ENCODE data around the gene GPA33. TPM values are rescaled to one million over a fixed set of nuclear protein-coding genes. Genes with fewer than 3 reads are reported as not detected.

Gene GPA33
- polyA plus RNA-seq, 1 of the 3 experiments (the other 2 are of a cell fraction) = not detected

DNA sequence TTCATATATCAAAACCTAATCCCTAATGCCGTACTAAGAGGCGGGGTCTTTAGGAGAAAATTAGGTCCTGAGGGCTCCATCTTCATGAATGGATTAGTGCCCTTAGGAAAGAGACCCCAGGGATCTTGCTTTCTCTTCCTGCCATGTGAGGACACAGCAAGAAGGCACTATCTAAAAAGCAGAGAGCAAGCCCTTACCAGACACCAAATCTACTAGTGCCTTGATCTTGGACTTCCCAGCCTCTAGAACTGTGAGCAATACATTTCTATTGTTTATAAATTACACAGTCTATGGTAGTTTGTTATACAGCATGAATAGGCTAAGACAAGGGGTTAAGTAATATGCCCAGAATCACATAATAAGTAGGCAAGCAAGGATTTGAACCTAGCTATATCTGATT lies 46.6 kb upstream of the GPA33 start:
- H3K9me2 ChIP-seq = no peaks in the 10 kb centered on the region
- no peaks in the 10 kb centered on the region for H3F3A ChIP-seq (replicated peaks; ENCODE audit: insufficient read depth)
- H3K9ac ChIP-seq = no peak overlapping the region
- no peaks in the 10 kb centered on the region for H3K9me3 ChIP-seq
- no peak overlapping the region for H3K4me2 ChIP-seq
- no peak overlapping the region for H3K4me3 ChIP-seq (ENCODE audit: low read depth in 2 of 2, low read length in 1 of 2)
- H3K4me1 ChIP-seq (ENCODE audit: control insufficient read depth in 1 of 2, insufficient read depth in 2 of 2, low read depth in 1 of 2, low read length in 1 of 2) = peaks cover 0 to 5% of the 10 kb centered on the region in 2 experiments; a peak in 1 of 4 replicates
- no peaks in the 10 kb centered on the region for H3K79me2 ChIP-seq (ENCODE audit: insufficient read depth)
- POLR2A ChIA-PET = no interaction called here
- WGBS (ENCODE audit: low lambda C conversion rate) = 71% methylated on average over 2 of the region's 2 CpGs
- DNase-seq = no peak
- H3K36me3 ChIP-seq (replicated peaks in 1 of 2; ENCODE audit: control insufficient read depth in 1 of 2, insufficient read depth in 2 of 2, low read length in 1 of 2) = no peaks in the 10 kb centered on the region
- H3K27ac ChIP-seq (ENCODE audit: low read depth in 2 of 2, low read length in 1 of 2) = no peak overlapping the region
- H3K27me3 ChIP-seq (ENCODE audit: insufficient read depth) = no peaks in the 10 kb centered on the region; the same call in 1 of the 2 replicates
- no peak for TF ChIP-seq RXRA (IDR thresholded peaks at IDR 0.05; ENCODE audit: borderline replicate concordance, low read depth)
- TF ChIP-seq FOXJ3 (CRISPR knock-in tag; IDR thresholded peaks at IDR 0.05) = no peak
- no peak for TF ChIP-seq TEAD4 (IDR thresholded peaks at IDR 0.05; ENCODE audit: borderline replicate concordance, insufficient read depth)
- TF ChIP-seq NRF1 (IDR thresholded peaks at IDR 0.05; ENCODE audit: low read depth, low read length) = no peak
- no peak for TF ChIP-seq NFIC (IDR thresholded peaks at IDR 0.05; ENCODE audit: borderline replicate concordance)
- no peak for TF ChIP-seq RAD21 (IDR thresholded peaks at IDR 0.05; ENCODE audit: low read length)
- no peak for TF ChIP-seq ELF1 (IDR thresholded peaks at IDR 0.05)
- TF ChIP-seq GATA2 (CRISPR knock-in tag; IDR thresholded peaks at IDR 0.05) = no peak
- no peak for TF ChIP-seq PBX3 (IDR thresholded peaks at IDR 0.05)
- TF ChIP-seq SIN3A (IDR thresholded peaks at IDR 0.05; ENCODE audit: borderline replicate concordance, low read depth, low read length) = no peak
- TF ChIP-seq IRF3 (IDR thresholded peaks at IDR 0.05; ENCODE audit: low read depth, low read length) = no peak
- no peak for TF ChIP-seq FOXM1 (IDR thresholded peaks at IDR 0.05; ENCODE audit: low read depth)
- TF ChIP-seq CTCF (IDR thresholded peaks at IDR 0.05) = no peak
- no peak for TF ChIP-seq EZH2phosphoT487 (IDR thresholded peaks at IDR 0.05; ENCODE audit: borderline replicate concordance, low read depth)
- no peak for TF ChIP-seq RCOR1 (IDR thresholded peaks at IDR 0.05; ENCODE audit: low read length)
- TF ChIP-seq ZBTB33 (IDR thresholded peaks at IDR 0.05; ENCODE audit: borderline replicate concordance, low read depth) = no peak
- no peak for TF ChIP-seq MXI1 (IDR thresholded peaks at IDR 0.05; ENCODE audit: low read depth, low read length)
- TF ChIP-seq GABPA (IDR thresholded peaks at IDR 0.05; ENCODE audit: low read depth) = no peak
- no peak overlapping the region for H2AFZ ChIP-seq (ENCODE audit: low read depth)
- no peaks in the 10 kb centered on the region for H4K20me1 ChIP-seq (ENCODE audit: insufficient read depth)
- CTCF ChIA-PET = interaction anchor here (1.4 to 1.9 kb wide), 2 partner anchors 78 to 226 kb away, joined by 3 to 5 read pairs; no protein-coding TSS in a partner anchor

Measured in SK-N-SH (cell line).